A673 (cell line): ENCODE measurements around the gene UBASH3B. TPM values are rescaled to one million over a fixed set of nuclear protein-coding genes. Genes with fewer than 3 reads are reported as not detected.
"Not testable (repeated sequence)": the region's sequence is repeated elsewhere in the genome, so short reads cannot be mapped to it uniquely, and the experiment has no call there.

ENCODE experiments used
- BruUV-seq: library from RNA; stranded (reverse); fragments of 400-500 nt; replicated peaks from 2 replicates; lab custom pipeline; 2021; lab: Mats Ljungman, UMichigan
- CTCF ChIA-PET: fragments of 300-600 bp; sonication (Branson Sonifier 250); formaldehyde crosslinking; loops from one replicate; lab custom pipeline; 2022; ENCODE audit warnings: antibody characterized with exemption; lab: Charles Lee
- POLR2A ChIA-PET: fragments of 300-600 bp; sonication (Branson Sonifier 250); formaldehyde crosslinking; loops from one replicate; lab custom pipeline; 2022; ENCODE audit warnings: antibody characterized with exemption; ENCODE audit not compliant: low non-redundant PET; lab: Charles Lee
- DNase-seq: peaks from one replicate; pipeline ENCODE4 v3.0.0-alpha.2; 2015; ENCODE audit warnings: low spot score
- H3K27ac ChIP-seq: fragments of 200-600 bp; sonication (generic); 2 replicates; pipeline ENCODE4 v1.5.1; 2016; ENCODE audit warnings: mixed run types, low read depth, mild to moderate bottlenecking, mixed read lengths, antibody characterized with exemption, low read length; ENCODE audit not compliant: poor library complexity, severe bottlenecking
- H3K27me3 ChIP-seq: fragments of 200-600 bp; sonication (generic); replicated peaks from 2 replicates; pipeline ENCODE4 v1.6.1; 2017; ENCODE audit warnings: mixed run types, low read depth, mild to moderate bottlenecking, mixed read lengths, antibody characterized with exemption, low read length; ENCODE audit not compliant: insufficient read depth, poor library complexity
- H3K36me3 ChIP-seq: fragments of 200-600 bp; sonication (generic); 2 replicates; pipeline ENCODE4 v1.6.1; 2016; ENCODE audit warnings: mixed run types, mild to moderate bottlenecking, mixed read lengths, antibody characterized with exemption, low read length; ENCODE audit not compliant: insufficient read depth, poor library complexity, severe bottlenecking
- H3K4me1 ChIP-seq: fragments of 200-600 bp; sonication (generic); 2 replicates; pipeline ENCODE4 v1.6.1; 2017; ENCODE audit warnings: mixed run types, mild to moderate bottlenecking, mixed read lengths, antibody characterized with exemption, low read length; ENCODE audit not compliant: insufficient read depth, poor library complexity, severe bottlenecking
- H3K4me3 ChIP-seq: fragments of 200-600 bp; sonication (generic); 2 replicates; pipeline ENCODE4 v1.5.1; 2016; ENCODE audit warnings: low read depth, mixed run types, mild to moderate bottlenecking, mixed read lengths, low read length; ENCODE audit not compliant: poor library complexity, severe bottlenecking
- H3K9me3 ChIP-seq: fragments of 200-600 bp; sonication (generic); 2 replicates; pipeline ENCODE4 v1.6.1; 2016; ENCODE audit warnings: mixed run types, low read depth, mild to moderate bottlenecking, mixed read lengths, antibody characterized with exemption, low read length; ENCODE audit not compliant: poor library complexity, severe bottlenecking
- CTCF ChIP-seq: fragments of 300-800, 200-600 bp; sonication (generic); conservative IDR thresholded peaks from 2 replicates; pipeline ENCODE4 v1.5.1; 2017; ENCODE audit warnings: low read depth, mild to moderate bottlenecking, antibody characterized with exemption, low read length, moderate library complexity, mixed read lengths
- EZH2 ChIP-seq: fragments of 200-600 bp; sonication (generic); IDR thresholded peaks from 2 replicates; pipeline ENCODE4 v1.6.1; 2017; ENCODE audit warnings: borderline replicate concordance, low read depth, mild to moderate bottlenecking, mixed read lengths, antibody characterized with exemption, low read length; ENCODE audit not compliant: poor library complexity, severe bottlenecking
- intact Hi-C: fragments of 100-400 bp; cut with micrococcal nuclease; formaldehyde crosslinking; loops from one replicate; pipeline ENCODE4 v1.10.0; 2022; ENCODE audit not compliant: unreplicated experiment
- total RNA-seq: library from RNA; stranded (reverse); gene quantifications from 2 replicates; pipeline ENCODE4 v1.2.3, GENCODE V29; 2021

The UBASH3B gene
- total RNA-seq, 1 experiment from 2014 or later = 15.3 TPM

- ChIA-PET POLR2A (no interaction called here), CTCF (no interaction called here)
- H3K36me3 ChIP-seq = no peaks in the 10 kb centered on the region
- peaks cover 17% of the 10 kb centered on the region for H3K4me1 ChIP-seq
- peak overlapping the region; percentile 55 for H3K27ac ChIP-seq
- H3K4me3 ChIP-seq = no peak overlapping the region
- TF ChIP-seq CTCF (no peak), EZH2 (no peak)
- intact Hi-C loops = no loop called here
- H3K27me3 ChIP-seq = no peaks in the 10 kb centered on the region
- BruUV-seq = no TSS peak
- peak; percentile 51 for DNase-seq
- no peaks in the 10 kb centered on the region for H3K9me3 ChIP-seq
These were observed 71.8 kb downstream of the UBASH3B start for GRCh38 chr11:122727101-122727929.

- Histone ChIP-seq H3K4me1 (peaks cover 16% of the 10 kb centered on the region), H3K27ac (no peak overlapping the region), H3K9me3 (no peaks in the 10 kb centered on the region), H3K4me3 (no peak overlapping the region), H3K36me3 (no peaks in the 10 kb centered on the region), H3K27me3 (no peaks in the 10 kb centered on the region)
- DNase-seq = no peak
- ChIA-PET POLR2A (no interaction called here), CTCF (no interaction called here)
- TF ChIP-seq EZH2 (no peak), CTCF (no peak)
- intact Hi-C loops = no loop called here
- no TSS peak for BruUV-seq
These were observed 73.0 kb downstream of the UBASH3B start for GRCh38 chr11:122728561-122728960.

GRCh38 chr11:122729139-122729538 is 73.6 kb downstream of the UBASH3B start:
- Histone ChIP-seq H3K4me1 (peaks cover 16% of the 10 kb centered on the region), H3K9me3 (no peaks in the 10 kb centered on the region), H3K27ac (no peak overlapping the region), H3K27me3 (no peaks in the 10 kb centered on the region), H3K4me3 (no peak overlapping the region), H3K36me3 (no peaks in the 10 kb centered on the region)
- no peak for DNase-seq
- intact Hi-C loops = no loop called here
- POLR2A ChIA-PET = no interaction called here
- TF ChIP-seq CTCF (no peak), EZH2 (no peak)
- no TSS peak for BruUV-seq
- CTCF ChIA-PET = no interaction called here

- H3K27ac ChIP-seq, DNase-seq, H3K9me3 ChIP-seq, H3K36me3 ChIP-seq, H3K4me3 ChIP-seq, POLR2A ChIA-PET, BruUV-seq, intact Hi-C loops, CTCF ChIA-PET, H3K27me3 ChIP-seq: not testable (repeated sequence)
- H3K4me1 ChIP-seq = peaks cover 16% of the 10 kb centered on the region
These were observed 75.2 kb downstream of the UBASH3B start for GRCh38 chr11:122730694-122731093.
